GM18951 (cell line): Measurements from ENCODE around the gene RNF215.
"Not testable (repeated sequence)": the region's sequence is repeated elsewhere in the genome, so short reads cannot be mapped to it uniquely, and the experiment has no call there.

Source experiments
- POLR2A ChIP-seq: IDR thresholded peaks from 4 replicates; pipeline ENCODE4 v1.6.1; 2011; ENCODE audit warnings: mild to moderate bottlenecking; ENCODE audit not compliant: insufficient read length, insufficient read depth; ENCODE audit errors: extremely low read depth
- in situ Hi-C: fragments of 300-500 bp; cut with MboI; formaldehyde crosslinking; loops from one replicate; pipeline ENCODE4 v1.12.0; 2022; ENCODE audit warnings: low sequenced_read_pairs, mixed read lengths, inconsistent platforms; ENCODE audit not compliant: unreplicated experiment

RNF215 gene

DNA sequence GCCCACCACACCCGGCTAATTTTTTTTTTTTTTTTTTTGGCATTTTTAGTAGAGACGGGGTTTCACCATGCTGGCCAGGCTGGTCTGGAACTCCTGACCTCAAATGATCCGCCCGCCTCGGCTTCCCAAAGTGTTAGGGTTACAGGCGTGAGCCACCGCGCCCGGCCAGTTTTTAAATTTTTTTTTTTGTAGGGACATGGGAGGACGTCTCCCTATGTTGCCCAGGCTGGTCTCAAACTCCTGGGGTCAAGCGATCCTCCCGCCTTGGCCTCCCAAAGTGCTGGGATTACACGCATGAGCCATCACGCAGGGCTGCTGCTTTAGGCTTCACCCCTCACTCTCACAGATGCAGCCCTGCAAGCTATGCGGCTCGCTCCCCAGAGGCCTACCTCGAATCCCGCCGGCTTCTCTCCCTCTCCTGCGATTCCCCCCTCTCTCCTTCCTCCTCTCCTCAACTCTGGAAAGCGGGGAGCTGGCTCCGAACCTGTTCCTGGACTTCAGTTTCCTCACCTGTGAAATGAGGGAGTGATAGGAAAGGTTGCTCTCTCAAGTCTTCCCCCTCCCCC, 29.5 kb downstream of the RNF215 start:
- no peak for TF ChIP-seq POLR2A
- in situ Hi-C loops, result no loop called here

DNA sequence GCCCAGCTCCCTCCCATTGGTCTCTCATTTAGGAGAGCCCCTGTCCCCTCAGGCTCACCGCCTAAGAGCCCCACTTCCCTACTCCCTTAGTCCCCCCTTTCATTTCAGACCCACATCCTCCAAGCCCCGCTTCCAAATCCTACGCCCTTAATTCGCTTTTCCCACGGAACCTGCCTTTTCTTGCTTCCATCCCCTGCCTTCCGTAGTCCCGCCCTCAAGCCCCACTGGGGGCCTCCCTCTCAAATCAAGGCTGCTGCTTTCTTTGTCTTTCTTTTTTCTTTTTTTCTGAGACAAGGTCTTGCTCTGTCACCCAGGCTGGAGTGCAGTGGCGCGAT, 30.0 kb downstream of the RNF215 start:
- no peak for TF ChIP-seq POLR2A
- in situ Hi-C loops, result no loop called here

DNA sequence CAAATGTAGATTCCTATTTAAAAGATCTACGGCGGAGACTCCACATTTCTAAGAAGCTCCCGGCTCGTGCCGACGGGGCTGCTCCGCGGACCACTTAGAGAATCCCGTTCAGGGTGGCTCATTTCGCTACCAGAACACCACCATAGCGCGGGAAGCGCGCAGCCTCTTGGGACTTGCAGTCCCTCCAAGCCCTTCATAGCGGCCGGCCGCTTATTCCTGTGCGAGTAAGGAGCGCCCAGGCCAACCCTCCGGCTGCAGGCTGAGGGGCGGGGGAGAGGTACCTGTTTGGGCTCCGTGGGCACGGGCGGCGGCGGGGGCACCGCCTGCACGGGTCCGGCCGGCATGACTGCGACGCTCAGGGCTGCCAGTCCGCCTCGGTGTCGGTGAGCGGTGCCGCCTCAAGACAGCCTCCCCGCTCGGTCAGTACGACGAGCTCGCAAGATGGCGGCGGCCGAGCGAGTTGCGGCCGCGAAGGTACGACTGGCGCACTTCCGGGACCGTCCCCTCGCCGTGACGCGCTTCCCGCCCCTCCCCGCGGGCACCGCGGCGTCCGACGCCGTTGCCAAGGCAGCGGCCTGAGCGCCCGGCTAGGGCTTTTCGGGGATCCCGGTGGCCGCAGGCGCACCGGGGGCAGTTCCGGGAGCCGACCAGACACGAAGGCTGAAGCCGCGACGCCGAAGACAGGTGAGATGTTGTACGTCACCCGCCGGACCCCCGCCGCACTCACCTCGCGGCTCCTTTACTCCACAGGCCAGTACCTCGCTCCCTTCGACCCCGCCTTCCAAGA, 30.6 kb downstream of the RNF215 start, which contains the start of the genes CCDC157 and SF3A1:
TSS of gene CCDC157 (plus strand) at position 559 of the 787 bp plus-strand sequence. CDS start 8,994 bp downstream, outside the sequence.
TSS of gene SF3A1 (minus strand) at position 446 of the 787 bp plus-strand sequence. CDS start at position 344, 102 bp downstream.
- TF ChIP-seq POLR2A, result peak; percentile 96
- in situ Hi-C loops, result no loop called here

DNA sequence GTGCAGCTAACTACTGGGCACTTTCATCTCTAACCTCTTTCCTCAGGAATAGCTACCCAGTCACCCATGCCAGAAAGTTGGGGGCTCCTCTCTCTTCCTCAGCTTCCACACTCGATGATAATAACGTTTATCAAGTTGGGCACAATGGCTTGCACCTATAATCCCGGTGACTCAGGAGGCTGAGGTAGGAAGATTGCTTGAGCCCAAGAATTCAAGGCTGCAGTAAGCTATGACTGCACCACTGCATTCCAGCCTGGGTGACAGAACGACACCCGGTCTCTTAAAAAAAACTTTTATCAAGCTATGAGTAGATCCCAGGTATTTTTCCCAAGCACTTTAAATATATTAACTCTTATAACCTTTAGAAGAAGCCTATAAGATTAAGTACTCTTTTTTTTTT, 32.6 kb downstream of the RNF215 start:
- no peak for TF ChIP-seq POLR2A
- in situ Hi-C loops, result no loop called here

DNA sequence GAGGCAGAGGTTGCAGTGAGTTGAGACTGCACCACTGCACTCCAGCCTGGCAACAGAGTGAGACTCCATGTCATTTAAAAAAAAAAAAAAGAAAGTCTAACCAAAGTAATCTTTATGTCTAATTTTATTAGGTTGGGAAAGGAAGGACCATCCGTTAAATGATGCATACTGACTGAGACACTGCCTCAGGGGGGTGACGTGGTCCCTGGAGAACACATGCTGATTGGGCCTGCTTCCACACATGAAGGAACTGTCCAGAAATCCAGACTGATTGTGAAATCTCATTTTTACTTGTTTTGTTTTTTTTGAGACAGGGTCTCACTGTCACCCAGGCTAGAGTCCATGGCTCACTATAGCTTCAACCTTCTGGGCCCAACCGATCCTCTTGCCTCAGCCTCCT, 36.0 kb downstream of the RNF215 start:
- in situ Hi-C loops, result no loop called here

DNA sequence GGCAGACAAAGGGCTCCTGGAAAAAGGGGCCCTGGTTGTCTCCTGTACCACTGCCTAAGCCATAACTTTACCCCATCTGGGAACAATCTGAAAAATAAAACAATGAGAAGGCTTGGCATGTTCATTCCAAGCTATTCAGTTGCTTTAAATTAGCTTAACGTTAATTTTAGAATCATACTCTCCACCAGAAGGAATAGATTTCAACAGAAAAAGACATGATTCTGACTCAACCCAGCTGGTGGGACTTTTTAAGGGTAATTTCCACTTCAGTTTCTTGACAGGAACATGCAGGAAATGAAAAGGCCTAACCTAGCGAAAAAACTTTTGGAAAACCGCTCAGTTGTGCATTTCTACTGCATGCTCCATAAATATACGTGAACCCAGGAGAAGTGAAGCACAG, 38.4 kb downstream of the RNF215 start:
- TF ChIP-seq POLR2A, result no peak
- in situ Hi-C loops, result no loop called here

More for the DNA sequence above, 36.0 kb downstream of the RNF215 start:
- TF ChIP-seq POLR2A, result no peak

DNA sequence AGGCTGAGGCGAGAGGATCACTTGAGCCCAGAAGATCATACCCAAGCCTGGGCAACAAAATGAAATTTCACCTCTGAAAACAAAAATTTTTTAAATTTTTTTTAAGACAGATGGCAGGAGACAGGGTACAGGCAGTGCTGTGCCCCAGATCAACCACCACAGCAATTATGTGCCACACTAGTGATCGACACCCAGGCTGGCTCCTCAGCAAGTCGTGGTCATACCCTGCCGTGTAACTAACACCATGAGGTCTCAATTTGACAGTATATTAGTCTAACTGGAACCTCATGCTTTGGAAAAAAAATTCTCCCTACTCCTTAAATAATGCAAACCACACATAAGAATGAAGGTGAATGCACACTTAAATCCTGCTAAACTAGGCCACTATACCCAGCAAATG, 38.8 kb downstream of the RNF215 start:
- in situ Hi-C loops, result no loop called here
- TF ChIP-seq POLR2A, result no peak

DNA sequence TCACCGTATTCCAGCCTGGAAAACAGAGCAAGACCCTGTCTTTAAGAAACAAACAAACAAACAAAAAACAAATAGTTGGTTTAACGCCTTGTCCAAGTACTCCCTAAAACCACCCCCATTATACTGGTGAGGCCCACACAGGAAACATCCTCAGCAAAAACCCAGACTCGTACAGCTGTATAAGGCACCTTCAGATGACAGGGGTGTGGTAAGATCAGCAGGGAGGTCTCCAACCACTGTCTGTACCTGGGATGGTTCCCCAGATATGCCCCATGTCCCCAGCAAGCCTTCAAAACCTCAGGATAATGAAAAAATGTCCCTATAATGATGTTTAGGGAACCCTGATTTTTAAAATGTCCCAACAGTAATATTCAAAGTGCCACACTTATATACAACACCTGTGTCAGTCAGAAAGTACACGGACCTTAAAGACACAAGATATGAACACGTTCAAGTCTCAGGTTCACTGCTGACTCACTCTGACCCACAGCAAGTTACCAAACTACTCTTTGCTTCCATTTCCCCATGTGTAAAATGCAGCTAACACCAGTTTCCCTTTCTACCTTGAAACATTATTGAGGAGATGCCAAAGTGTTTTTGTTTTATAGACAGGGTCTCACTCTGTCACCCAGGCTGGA, 39.8 kb downstream of the RNF215 start:
- TF ChIP-seq POLR2A, result no peak
- in situ Hi-C loops, result no loop called here

DNA sequence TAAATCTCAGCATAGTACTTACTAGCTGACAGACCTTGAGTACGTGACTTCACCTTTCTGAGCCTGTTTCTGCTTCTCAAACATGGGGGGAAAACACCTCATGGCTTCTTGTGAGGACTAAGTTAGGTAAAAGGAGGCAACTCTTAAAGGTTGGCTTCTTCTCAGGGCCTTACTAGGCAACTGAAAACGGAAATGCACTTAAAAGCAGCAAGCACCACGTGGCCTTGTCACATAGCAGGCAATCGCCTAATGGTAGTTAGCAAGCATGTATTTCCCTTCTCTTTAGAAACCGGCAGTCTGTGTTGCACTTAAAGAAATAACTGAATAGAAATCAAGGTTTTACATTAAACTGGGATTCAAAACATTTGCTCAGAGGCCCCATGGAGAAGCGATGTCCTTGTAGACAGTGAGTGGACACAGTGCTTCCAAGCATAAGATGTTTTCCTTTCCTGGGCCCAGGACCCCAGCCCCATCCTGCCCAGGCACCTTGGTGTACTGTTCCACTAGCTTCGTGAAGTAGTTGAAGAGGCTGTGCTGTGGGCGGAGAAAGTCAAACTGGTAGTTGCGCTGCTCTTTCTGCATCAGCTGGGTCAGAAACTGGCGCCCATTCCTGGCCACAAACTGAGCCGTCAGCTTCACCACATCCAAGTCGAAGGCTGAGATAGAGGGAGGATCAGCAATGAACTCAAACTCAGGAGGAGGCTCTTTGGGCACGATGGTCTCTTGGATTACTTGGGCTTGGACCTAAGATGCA, 42.6 kb downstream of the RNF215 start:
- in situ Hi-C loops, result no loop called here
- no peak for TF ChIP-seq POLR2A

DNA sequence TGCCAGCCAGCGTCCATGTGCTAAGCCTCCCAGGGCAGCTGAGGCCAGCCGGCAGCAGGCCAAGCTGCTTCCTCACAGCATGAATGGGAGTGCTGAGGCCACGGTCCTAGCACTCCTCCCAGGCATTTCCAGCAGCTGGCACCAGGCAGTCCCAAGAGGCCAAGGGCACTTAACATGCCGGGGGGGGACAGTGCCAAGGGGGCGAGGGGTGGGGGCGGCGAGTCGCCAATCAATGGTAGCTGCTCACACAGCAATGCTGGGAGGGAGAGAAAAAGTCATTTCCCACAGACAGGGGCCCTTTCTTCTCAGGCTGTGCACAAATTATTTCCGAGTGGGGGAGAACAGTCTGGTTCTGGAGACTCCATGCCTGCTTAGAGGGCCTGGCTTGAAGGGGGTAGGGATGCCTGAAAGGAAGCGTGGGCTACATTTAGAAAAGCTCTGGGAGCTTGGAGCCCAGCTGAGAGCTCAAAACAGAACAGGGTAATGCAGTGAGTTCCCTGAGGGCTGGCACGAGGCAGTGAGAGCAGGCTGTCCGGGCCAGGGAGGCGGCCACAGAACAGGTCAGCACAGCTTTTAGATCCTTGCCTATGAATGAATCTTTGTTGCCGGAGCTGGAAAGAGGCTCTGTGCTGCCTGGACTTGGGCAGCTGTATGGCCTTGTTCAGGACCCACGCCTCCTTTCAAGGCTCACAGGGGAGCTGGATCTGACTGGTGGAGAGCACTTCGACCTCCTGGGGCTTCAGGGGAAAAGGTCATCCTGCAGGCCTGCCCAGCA, 46.1 kb downstream of the RNF215 start:
- no peak for TF ChIP-seq POLR2A
- in situ Hi-C loops, result no loop called here

DNA sequence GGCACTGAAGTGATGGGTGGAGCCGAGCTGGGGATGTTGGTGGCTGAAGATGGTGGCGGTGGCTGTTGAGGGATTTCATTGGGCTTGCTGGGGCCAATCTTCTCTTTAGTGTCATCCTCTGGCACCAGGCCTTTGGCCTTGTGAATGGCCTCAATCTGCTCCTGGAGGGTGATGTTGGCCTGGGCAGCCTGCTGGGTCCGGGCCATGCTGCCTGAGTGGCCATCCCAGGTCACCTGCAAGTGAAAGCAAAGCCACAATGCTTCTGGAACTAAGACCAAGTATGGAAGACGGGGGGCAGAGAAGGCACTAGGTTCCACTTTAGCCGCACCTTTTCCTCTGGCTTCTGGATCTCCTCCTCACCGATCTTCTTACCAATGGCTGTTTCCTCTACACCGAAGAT, 48.4 kb downstream of the RNF215 start:
- in situ Hi-C loops, result no loop called here
- TF ChIP-seq POLR2A, result no peak

DNA sequence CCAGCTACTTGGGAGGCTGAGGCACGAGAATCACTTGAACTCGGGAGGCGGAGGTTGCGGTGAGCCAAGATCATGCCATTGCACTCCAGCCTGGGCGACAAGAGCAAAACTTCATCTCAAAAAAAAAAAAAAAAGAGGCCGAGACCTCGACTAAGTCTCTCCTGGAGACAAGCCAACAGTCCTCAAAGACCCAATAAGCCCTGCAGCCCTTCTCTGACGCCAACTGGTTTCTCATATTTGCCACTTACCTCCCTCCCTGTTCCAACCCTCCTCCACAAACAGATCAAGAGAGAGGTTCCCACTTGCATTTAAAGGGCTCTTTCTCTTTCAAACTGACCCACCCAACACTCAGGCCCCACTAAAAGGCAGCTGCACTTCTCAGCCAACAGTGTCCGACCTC, 48.9 kb downstream of the RNF215 start:
- in situ Hi-C loops, result not testable (repeated sequence)

DNA sequence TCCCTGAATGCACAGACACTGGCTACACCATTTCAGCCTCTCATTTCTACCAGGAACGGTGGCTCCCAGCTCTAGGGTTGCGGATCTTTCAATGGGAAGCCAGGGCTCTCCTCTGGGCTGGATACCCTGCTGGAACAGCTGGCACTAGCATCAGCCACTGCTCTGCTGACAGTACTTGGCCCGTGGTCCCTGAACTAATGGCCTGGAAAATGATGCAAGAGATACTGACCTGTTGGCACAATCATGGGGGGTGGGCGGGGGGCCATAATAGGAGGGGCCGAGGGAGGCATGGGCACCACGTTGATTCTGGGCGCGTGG, 49.8 kb downstream of the RNF215 start:
- in situ Hi-C loops, result no loop called here
- TF ChIP-seq POLR2A, result no peak
